NCI-H345 treated with DMSO at 0.1 percent for 48 hours (cell line): ENCODE data around the gene MLLT3.
"Not testable (repeated sequence)": the region's sequence is repeated elsewhere in the genome, so short reads cannot be mapped to it uniquely, and the experiment has no call there.

Experiments used
- DNase-seq: peaks from one replicate; lab custom pipeline; 2025; ENCODE audit not compliant: unreplicated experiment; lab: John Stamatoyannopoulos, UW

The MLLT3 gene

DNA sequence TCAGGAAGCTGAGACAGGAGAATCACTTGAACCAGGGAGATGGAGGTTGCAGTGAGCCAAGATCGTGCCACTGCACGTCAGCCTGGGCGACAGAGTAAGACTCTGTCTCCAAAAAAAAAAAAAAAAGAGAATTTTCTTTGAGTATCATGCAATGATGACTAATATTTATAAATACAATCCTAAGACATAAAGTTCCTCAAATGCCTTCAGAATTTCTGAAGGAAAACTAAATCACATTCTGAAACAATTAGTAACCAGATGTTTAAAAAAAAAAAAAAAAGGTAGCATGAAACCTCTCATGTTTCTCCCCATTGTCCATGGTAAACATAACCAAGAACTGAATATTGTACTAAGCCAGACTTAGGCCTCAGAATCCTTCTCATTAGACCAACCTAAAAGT lies 23.1 kb downstream of the MLLT3 start:
- no peak for DNase-seq

DNA sequence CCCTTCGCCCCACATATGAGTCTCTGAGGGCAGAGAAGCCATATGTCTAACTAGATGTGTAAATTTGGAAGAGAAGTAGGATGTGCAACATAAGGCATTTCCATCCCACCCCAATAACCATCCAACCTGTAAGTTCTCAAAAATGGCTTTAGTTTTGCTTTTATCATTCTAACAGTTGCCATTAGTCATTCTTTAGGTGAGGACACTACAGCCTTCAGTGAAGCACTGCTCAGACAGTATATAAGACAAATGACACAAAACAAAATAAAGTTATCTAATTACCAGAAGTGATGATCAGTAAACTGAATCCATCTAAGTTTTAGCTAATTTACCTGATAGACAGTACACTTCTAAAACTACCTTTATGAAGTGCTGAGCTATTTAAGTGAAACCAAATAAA lies 23.9 kb downstream of the MLLT3 start:
- no peak for DNase-seq

DNA sequence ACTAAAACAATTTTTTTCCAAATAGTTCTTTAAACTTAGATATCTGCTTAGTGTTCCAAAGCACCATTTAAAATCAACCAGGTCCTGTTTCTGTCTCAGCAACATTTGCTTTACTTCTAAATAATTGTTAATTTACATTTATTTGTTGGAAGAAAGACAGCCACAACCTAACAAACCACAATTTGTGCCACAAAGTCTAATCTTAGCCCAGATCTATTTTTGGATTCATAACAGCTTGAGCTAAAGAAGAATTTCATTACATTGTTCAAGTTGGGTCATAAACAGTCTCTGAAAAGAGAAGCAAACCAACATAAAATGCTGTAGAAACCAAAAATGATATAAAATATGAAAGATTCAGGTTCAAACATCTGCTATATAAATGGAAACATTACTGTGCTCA lies 24.4 kb downstream of the MLLT3 start:
- no peak for DNase-seq

DNA sequence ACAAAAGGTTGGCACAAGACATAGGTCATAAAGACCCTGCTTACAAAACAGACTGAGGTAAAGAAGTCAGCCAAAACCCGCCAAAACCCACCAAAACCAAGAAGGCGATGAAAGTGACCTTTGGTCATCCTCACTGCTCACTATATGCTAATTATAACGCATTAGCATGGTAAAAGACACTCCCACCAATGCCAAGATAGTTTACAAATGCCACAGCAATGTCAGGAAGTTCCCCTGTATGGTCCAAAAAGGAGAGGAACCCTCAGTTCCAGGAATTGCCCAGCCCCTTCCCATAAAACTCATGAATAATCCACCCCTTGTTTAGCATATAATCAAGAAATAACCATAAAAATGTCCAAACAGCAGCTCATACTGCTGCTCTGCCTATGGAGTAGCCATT lies 27.7 kb downstream of the MLLT3 start:
- no peak for DNase-seq

DNA sequence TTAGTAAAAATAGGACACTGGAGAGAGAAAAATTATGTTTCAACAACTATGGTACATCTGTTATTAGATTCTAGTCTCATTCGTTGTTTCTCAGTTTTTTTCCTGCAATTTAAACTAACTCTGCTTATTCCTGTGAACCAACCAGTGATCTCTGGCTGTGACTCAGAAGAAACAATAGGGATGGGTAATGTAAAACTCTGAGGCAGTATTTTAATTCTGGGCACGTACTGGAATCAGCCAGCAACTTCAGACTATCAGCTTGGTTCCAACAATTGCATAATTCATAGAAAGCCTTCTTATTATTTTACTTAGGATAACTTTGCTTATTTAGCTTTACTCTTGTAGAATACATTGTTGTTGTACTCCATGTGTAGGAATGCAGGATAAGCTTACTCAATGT lies 28.8 kb downstream of the MLLT3 start:
- DNase-seq = no peak

DNA sequence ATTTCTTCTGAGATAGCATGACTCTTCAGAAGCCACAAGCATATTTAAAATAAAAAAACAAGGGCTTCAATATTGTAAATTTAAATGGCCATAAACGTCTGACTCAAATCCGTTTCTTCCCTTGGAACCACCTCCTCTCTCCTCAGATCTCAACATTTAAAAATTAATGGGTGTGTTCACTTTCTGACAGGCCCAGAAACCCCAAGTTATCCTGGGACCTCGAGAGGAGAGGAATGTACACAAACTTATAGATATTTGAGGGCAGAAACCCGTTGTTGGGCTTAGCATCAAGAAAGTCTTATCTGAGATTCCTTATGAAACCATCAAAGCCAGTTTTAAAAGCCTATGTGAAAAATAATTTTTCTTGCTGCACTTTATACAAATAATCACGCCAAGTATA lies 29.2 kb downstream of the MLLT3 start:
- DNase-seq = no peak

DNA sequence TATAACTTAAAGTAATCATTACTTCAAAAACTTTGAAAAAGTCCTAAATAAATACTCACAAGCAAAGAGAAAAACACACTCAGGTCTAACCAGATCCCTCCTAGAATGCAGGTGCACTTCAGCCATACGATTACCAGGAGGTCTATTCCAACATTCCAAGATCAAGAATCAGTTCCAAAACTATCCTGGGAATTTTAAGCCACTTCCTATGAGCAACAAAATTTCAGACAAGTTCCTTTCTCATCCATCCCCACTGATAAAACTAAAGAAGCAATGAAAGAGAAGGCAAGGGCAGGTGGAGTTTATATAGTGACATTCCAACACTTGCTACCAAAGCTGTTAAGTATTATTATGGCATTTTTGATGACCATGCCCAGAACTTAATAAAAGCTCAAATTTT lies 29.6 kb downstream of the MLLT3 start:
- DNase-seq = no peak

DNA sequence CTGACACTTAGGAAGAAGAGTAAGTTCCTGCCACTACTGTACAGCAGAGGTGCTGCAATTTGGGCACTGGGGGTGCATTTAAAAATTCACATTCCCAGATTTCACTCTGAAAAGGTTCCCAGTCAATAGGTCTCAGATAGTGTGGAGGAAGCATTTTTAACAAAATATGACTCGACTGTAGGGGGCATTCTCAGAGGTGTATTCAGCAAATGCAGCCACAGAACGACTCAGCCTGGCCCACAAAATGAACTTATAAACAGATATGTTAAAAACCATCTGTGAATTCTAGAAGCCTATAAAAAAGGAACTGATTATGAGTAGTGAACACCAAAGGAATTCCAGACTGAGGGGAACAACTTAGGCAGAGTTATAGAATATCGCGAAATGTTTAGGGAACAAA lies 31.1 kb downstream of the MLLT3 start:
- no peak for DNase-seq

DNA sequence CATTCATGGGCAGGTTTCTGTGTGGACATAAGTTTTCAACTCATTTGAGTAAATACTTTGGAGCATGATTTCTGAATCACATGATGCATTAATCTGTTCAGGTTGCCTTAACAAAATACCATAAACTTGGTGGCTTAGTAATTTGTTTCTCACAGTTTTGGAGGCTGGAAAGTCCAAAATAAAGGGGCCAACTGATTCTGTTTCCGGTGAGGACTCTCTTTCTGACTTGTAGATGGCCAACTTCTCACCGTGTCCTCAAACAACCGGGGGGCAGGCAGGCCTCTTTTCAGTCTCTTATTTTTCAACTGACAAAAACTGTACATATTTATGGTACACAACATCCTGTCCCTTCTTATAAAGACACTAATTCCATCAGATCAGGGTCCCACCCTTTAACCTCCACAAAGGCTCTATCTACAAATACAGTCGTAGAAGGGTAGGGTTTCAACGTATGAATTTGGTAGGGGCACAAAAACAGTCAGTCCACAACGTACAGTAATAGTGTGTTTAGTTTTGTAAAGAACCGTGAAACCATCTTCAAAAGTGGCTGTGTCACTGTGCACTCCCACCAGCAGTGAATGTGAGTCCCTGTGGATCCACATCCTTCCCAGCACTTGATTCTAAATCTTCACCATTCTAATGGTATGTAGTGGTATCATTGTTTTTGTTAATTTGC lies 37.2 kb downstream of the MLLT3 start:
- DNase-seq = no peak

DNA sequence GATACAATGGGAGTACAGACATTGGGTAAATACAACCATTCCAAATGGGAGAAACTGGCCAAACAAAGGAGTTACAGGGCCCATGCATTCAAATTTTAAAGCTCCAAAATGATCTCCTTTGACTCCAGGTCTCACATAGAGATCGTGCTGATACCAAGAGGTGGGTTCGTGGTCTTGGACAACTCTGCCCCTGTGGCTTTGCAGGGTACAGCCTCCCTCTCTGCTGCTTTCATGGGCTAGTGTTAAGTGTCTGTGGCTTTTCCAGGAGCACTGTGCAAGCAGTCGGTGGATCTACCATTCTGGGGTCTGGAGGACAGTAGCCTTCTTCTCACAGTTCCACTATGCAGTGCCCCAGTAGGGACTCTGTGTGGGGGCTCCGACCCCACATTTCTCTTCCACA lies 39.2 kb downstream of the MLLT3 start:
- DNase-seq = not testable (repeated sequence)

DNA sequence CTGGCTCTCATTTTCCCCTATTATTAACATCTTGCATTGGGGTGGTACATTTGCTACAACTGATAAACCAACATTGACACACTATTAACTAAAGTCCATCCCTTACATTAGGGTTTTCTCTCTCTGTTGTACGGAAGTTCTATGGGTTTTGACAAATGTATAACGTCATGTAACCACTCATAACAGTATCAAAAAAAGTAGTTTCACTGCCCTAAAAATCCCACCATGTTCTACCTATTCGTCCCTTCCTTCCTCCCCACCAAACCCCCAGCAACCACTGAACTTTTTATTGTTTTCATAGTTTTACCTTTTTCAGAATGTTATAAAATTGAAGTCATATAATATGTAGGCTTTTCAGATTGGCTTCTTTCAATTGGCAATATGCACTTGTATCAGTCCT lies 40.1 kb downstream of the MLLT3 start:
- no peak for DNase-seq

DNA sequence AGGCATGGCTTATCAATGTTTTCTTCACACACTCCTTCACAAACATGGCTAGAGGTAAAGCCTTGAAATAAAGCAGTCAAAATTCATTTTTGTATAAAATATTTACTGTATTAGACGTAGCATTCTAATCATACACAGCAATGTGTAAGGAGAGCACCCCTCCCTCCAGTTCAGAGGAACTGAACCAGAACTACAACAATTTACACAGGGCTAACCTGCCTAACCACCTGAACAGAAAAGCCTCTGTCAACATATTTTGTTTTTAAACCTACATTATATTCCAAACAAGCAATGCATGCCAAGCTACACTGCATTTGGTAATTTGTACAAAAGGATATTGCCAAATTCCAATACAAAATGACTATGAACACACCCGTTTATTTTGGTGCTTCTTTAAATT lies 41.6 kb downstream of the MLLT3 start:
- no peak for DNase-seq

DNA sequence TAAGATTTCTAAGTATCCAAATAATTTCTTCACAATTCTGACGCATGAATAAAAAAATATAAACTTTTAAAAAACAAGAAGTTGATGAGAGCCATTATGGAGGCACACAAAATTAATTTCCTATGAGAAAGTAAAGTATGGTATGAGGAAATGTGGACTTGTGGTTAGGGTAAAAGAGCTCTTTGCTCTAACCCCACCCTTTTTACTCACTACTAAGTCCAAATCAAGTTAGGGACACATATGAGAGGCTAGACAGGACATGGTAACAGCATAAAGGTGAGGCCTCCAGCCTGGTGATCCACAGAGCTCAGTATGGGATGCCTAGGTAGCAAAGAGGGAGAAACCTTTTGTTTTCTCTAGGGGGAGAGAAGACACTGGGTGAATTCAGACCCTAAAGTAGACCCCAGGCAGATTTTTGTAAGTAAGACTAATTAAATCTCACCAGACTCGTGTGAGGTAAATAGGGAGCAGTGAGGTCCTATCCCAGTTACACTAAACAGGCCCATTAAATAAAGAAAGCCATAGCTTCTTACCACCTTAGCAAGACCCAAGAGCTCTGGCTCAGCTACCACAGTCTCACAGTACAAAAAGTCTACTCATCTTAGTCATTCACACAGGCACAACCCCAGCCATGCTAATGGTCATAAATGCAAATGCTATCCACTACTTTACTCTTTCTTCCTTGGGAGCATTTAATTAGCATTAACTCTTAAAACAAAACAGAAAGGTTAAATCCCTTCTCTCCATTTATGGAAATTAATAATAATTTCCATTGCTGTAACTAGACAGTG lies 42.6 kb downstream of the MLLT3 start:
- no peak for DNase-seq

DNA sequence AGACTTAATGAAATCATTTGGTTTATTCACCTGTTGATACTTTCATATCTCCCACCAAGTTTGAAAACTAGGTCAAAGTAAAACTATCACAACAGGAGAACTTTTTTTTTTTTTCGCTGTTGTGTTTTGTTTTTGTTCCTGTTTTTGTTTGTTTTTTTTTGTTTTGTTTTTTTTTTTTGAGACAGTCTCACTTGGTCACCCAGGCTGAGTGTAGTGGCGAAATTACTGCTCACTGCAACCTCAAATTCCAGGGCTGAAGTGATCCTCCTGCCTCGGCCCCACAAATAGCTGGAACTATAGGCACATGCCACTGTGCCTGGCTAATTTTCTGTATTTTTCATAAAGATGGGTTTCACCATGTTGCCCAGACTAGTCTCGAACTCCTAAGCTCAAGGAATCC lies 49.3 kb downstream of the MLLT3 start:
- no peak for DNase-seq

DNA sequence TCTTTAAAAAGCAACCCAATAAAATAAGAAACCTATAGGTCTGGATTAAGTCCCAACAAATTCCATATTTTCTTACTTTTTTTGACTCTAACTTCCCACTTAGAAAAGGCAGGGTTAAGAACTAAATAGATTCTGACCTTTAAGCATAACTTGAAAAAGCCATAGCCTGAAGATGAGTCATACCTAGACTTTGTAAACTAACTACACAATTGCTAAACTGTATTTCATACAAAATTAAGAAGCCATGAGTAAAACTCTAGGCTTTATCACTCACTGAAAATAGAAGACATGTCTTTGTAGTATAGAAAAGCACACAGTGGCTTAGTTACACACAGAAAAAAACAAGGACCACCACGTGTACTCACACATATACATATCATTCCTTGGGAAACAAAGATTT lies 51.5 kb downstream of the MLLT3 start:
- no peak for DNase-seq

DNA sequence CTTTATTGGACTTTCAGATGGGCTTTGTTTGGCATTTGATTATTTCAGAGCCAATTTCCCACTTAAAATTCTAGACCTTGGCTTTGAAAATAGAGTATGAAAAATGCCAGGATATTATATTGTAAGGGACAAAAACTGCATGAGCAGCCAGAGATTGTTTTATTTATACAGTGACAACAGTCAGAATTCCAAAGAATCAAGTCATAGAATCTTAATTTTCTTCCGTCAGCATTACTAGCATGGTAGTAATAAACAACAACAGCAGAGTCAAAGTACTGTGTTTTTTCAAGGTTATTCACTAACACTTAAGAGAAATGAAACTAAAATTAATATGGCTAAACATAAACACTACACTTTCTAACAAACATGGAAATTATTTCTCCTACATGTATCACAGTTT lies 52.2 kb downstream of the MLLT3 start:
- no peak for DNase-seq

DNA sequence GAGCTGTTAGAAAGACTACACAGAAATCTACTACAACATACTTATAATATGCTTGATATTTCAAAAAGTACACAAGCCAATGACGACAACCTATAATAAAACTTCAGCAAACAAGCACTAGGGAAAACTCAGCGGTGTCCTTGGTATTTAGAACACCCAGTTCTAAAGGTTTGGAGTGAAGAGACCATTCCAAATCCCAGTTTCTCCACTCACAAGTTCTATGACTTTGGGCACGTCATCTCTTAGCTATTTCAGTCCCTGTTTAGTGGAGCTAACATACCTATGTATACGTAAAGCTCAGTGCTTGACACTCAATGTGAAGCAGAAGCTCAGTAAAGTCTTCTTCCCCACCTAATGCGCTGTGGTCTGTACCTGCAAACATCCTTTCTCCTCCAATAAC lies 52.8 kb downstream of the MLLT3 start:
- DNase-seq = no peak

DNA sequence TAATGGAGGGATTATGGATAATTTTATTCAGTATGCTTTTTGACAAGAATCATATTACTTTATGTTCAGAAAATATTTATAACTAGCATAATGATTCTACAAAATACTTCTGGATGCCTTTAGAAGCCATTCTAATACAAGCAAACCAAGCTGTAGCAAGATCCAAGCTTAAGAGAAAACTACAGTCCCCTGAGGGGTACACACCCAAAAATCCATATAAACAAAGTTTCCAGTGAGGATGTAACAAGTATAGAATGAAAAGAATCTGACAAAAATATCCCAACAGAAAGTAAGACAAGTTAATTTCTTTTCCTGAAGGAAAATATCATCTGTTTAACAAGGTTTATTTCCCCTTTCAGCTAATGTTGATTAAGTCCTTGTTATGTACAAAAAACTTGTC lies 53.9 kb downstream of the MLLT3 start:
- DNase-seq = no peak

DNA sequence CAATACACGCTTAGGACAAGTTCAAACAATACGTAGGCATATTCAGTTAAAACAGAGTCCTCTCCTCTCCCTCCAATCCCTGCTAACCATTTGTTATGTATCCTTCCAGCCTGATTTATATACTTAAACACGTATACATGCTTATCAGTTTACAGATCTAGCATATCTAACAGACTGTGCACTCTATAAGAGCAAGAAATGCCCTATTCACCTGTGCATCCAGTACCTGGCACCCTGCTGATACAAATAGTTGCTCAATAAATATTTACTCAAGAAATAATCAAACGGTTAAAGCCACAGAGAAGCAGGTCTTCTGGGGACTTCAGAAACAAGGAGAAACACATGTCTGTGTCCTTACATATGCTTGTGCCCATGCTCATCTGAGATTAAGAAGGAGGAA lies 55.9 kb downstream of the MLLT3 start:
- no peak for DNase-seq

DNA sequence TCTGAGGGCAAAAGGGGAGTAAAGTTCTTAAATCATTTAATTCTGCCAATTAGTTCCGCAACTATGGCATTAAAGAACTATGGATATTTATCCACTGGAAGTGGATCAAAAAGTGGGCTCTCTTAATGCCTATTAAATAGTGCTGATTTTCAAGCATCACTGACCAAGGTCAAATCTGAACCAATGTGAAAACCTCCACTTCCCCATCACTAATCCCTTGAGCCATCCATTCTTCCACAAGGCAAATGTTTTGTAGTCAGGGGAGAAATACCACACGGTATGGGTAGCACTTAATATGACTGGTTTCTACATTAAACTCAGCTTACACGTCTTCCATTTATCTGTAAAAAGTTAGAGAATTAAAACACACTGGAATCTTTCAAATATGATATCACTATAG lies 57.6 kb downstream of the MLLT3 start:
- no peak for DNase-seq

DNA sequence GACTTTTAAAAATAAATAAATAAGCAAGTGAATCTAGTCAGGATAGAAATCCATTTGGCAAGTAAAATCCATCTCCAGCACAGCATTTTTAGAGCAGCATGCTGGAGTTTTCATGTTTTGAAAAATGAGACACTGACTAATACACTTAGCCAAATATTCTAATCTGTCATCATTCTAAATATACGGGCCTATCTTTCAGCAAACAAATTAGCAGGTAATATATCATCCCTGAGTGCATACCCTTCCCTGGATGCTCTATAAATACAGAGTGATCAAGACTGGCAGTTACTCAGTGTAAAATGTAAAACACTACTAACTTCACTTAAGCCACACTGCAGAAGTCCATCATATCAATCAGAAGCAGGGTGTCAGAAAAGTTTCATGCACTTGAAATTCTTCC lies 58.4 kb downstream of the MLLT3 start:
- no peak for DNase-seq

DNA sequence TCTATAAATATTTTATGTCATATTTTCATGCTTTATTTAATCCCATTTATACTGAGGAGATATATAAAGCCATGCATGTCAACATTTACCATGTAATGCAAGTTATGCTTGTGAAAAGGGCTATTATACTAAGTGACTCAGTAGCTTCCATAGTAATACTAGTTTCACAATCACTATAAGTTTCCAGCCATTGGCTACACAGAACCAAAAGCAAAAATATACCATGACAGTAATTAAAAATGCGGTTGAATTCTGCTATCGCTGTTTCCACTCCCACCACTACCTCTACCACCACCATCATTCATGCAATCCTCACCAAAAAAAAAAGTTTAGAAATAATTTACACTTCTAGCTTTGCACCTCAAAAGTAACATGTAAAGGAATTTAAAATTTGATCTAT lies 60.2 kb downstream of the MLLT3 start:
- DNase-seq = no peak

DNA sequence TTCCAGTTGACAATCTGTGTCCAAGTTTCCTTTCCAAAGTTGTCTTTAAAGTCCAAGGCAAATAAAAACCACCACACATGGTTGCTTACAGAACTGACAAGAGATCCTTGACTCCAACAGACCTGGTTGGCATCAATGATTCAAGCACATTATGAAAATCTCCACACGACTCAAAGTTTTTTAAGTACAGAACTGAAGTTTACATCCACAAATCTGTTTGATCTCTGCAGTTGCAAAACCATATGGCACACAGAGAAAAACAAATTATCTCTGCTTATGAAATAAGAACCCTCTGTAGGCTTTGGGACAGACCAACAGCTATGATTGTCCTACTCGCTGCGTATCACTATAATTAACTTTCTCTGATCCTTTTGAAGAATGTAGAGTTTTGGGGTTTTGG lies 60.8 kb downstream of the MLLT3 start:
- no peak for DNase-seq
